HEK293 (cell line): ENCODE measurements around the gene DNAH5.

ENCODE experiments used
- CTCF ChIA-PET: fragments of 350-600 bp; formaldehyde crosslinking; extraction: SDS; loops from one replicate; lab custom pipeline; 2021; ENCODE audit warnings: antibody characterized with exemption; lab: Yijun Ruan, JAX
- POLR2A ChIA-PET: fragments of 300-600 bp; formaldehyde crosslinking; extraction: SDS; loops from one replicate; lab custom pipeline; 2020; ENCODE audit warnings: antibody characterized with exemption, inconsistent platforms; lab: Yijun Ruan, JAX
- H3K27ac ChIP-seq: fragments of 200-500 bp; sonication (Bioruptor generic); 2 replicates; pipeline ENCODE4 v1.5.1; 2014; ENCODE audit warnings: low read depth, low read length, control low read depth, inconsistent platforms; ENCODE audit errors: extremely low read depth
- H3K36me3 ChIP-seq, 2 experiments: fragments of 200-500 bp in 1 of 2; sonication (Bioruptor generic) in 1 of 2; 1 replicate in 1 of 2; 2 replicates in 1 of 2; pipeline ENCODE4 v1.5.1; 2014 to 2017; ENCODE audit warnings: inconsistent platforms in 2 of 2, low read length in 2 of 2; ENCODE audit not compliant: control insufficient read depth in 2 of 2, insufficient read depth in 1 of 2
- H3K4me1 ChIP-seq: fragments of 200-500 bp; sonication (Bioruptor generic); 2 replicates; pipeline ENCODE4 v1.5.1; 2014; ENCODE audit warnings: mild to moderate bottlenecking, low read length, inconsistent platforms; ENCODE audit not compliant: control insufficient read depth, insufficient read depth
- H3K4me3 ChIP-seq: 2 replicates; pipeline ENCODE4 v1.5.1; 2011; ENCODE audit warnings: low read depth, mild to moderate bottlenecking, control low read depth, low read length, moderate library complexity
- H3K9me3 ChIP-seq: fragments of 200-500 bp; sonication (Bioruptor generic); 2 replicates; pipeline ENCODE4 v1.5.1; 2014; ENCODE audit warnings: low read depth, low read length, inconsistent platforms; ENCODE audit not compliant: control insufficient read depth, insufficient read depth
- GLIS1 ChIP-seq: fragments of 450-650 bp; formaldehyde crosslinking; IDR thresholded peaks from 2 replicates; pipeline ENCODE4 v1.5.1; 2016; ENCODE audit warnings: missing biosample characterization, missing genetic modification characterization
- KLF8 ChIP-seq: fragments of 450-650 bp; formaldehyde crosslinking; IDR thresholded peaks from 2 replicates; pipeline ENCODE4 v1.5.1; 2016; ENCODE audit warnings: missing biosample characterization, missing genetic modification characterization
- REST ChIP-seq: fragments of 450-650 bp; formaldehyde crosslinking; IDR thresholded peaks from 2 replicates; pipeline ENCODE4 v1.5.1; 2016; ENCODE audit warnings: missing biosample characterization, missing genetic modification characterization
- SETDB1 ChIP-seq: IDR thresholded peaks from one replicate; pipeline ENCODE4 v1.6.1; 2017; ENCODE audit warnings: mild to moderate bottlenecking, low read length, moderate library complexity, mixed read lengths; ENCODE audit not compliant: insufficient read length
- ZBTB44 ChIP-seq: fragments of 450-650 bp; IDR thresholded peaks from 2 replicates; pipeline ENCODE4 v1.5.1; 2018; ENCODE audit warnings: missing biosample characterization, mild to moderate bottlenecking, missing genetic modification characterization
- ZBTB49 ChIP-seq: fragments of 450-650 bp; formaldehyde crosslinking; IDR thresholded peaks from 2 replicates; pipeline ENCODE4 v1.5.1; 2016; ENCODE audit warnings: missing biosample characterization, missing genetic modification characterization, low read depth
- ZFP41 ChIP-seq: fragments of 450-650 bp; formaldehyde crosslinking; IDR thresholded peaks from 2 replicates; pipeline ENCODE4 v1.5.1; 2016; ENCODE audit warnings: missing biosample characterization, missing genetic modification characterization, borderline replicate concordance
- ZFP69B ChIP-seq: fragments of 450-650 bp; formaldehyde crosslinking; IDR thresholded peaks from 2 replicates; pipeline ENCODE4 v1.5.1; 2016; ENCODE audit warnings: missing biosample characterization, missing genetic modification characterization
- ZNF112 ChIP-seq: fragments of 450-650 bp; formaldehyde crosslinking; IDR thresholded peaks from 2 replicates; pipeline ENCODE4 v1.5.0; 2017; ENCODE audit warnings: missing biosample characterization, missing genetic modification characterization
- ZNF114 ChIP-seq: fragments of 450-650 bp; formaldehyde crosslinking; IDR thresholded peaks from 2 replicates; pipeline ENCODE4 v1.5.0; 2017; ENCODE audit warnings: missing biosample characterization, missing genetic modification characterization
- ZNF2 ChIP-seq: fragments of 450-650 bp; formaldehyde crosslinking; IDR thresholded peaks from 2 replicates; pipeline ENCODE4 v1.5.1; 2016; ENCODE audit warnings: missing biosample characterization, missing genetic modification characterization
- ZNF211 ChIP-seq: fragments of 450-650 bp; formaldehyde crosslinking; IDR thresholded peaks from 2 replicates; pipeline ENCODE4 v1.5.1; 2016; ENCODE audit warnings: low read depth, missing biosample characterization, missing genetic modification characterization
- ZNF266 ChIP-seq: fragments of 450-650 bp; formaldehyde crosslinking; IDR thresholded peaks from 2 replicates; pipeline ENCODE4 v1.5.1; 2016; ENCODE audit warnings: missing biosample characterization, missing genetic modification characterization, low read depth
- ZNF521 ChIP-seq: fragments of 450-650 bp; formaldehyde crosslinking; IDR thresholded peaks from 2 replicates; pipeline ENCODE4 v1.5.1; 2017; ENCODE audit warnings: missing biosample characterization, mild to moderate bottlenecking, missing genetic modification characterization
- ZNF585B ChIP-seq: fragments of 450-650 bp; formaldehyde crosslinking; IDR thresholded peaks from 2 replicates; pipeline ENCODE4 v1.5.1; 2016; ENCODE audit warnings: missing biosample characterization, missing genetic modification characterization
- ZNF658 ChIP-seq: fragments of 450-650 bp; formaldehyde crosslinking; IDR thresholded peaks from 2 replicates; pipeline ENCODE4; 2016; ENCODE audit warnings: missing biosample characterization, missing genetic modification characterization
- ZNF692 ChIP-seq: fragments of 450-650 bp; formaldehyde crosslinking; IDR thresholded peaks from 2 replicates; pipeline ENCODE4 v1.5.1; 2016; ENCODE audit warnings: missing biosample characterization, missing genetic modification characterization
- ZNF747 ChIP-seq: fragments of 450-650 bp; formaldehyde crosslinking; IDR thresholded peaks from 2 replicates; pipeline ENCODE4 v1.5.1; 2016; ENCODE audit warnings: missing biosample characterization, missing genetic modification characterization

DNAH5 gene

GRCh38 chr5:13932561-13932960, 11.9 kb downstream of the DNAH5 start:
- no peaks in the 10 kb centered on the region for H3K4me1 ChIP-seq
- ChIA-PET POLR2A (no interaction called here), CTCF (interaction anchor here (1.0 kb wide), 1 partner anchor 25 kb away, joined by 5 read pairs; no protein-coding TSS in a partner anchor)
- no peak overlapping the region for H3K27ac ChIP-seq
- no peak overlapping the region for H3K4me3 ChIP-seq
- H3K9me3 ChIP-seq = no peaks in the 10 kb centered on the region; the same call in 1 of the 2 replicates
- no peak for TF ChIP-seq ZNF112 (tag by site-specific recombination)
- TF ChIP-seq ZNF747 (tag by site-specific recombination) = no peak
- TF ChIP-seq ZBTB44 = no peak
- no peak for TF ChIP-seq ZNF658
- TF ChIP-seq SETDB1 = no peak
- no peak for TF ChIP-seq ZFP69B (tag by site-specific recombination)
- TF ChIP-seq ZNF114 (tag by site-specific recombination) = no peak
- no peak for TF ChIP-seq KLF8 (tag by site-specific recombination)
- no peak for TF ChIP-seq ZNF211 (tag by site-specific recombination)
- no peak for TF ChIP-seq ZNF266 (tag by site-specific recombination)
- TF ChIP-seq ZNF692 (tag by site-specific recombination) = no peak
- TF ChIP-seq ZNF585B (tag by site-specific recombination) = no peak
- TF ChIP-seq REST (tag by site-specific recombination) = no peak
- H3K36me3 ChIP-seq = no peaks in the 10 kb centered on the region

GRCh38 chr5:13932011-13932410, 12.5 kb downstream of the DNAH5 start:
- Histone ChIP-seq H3K9me3 (no peaks in the 10 kb centered on the region; the same call in 1 of the 2 replicates), H3K4me1 (no peaks in the 10 kb centered on the region), H3K4me3 (no peak overlapping the region), H3K36me3 (no peaks in the 10 kb centered on the region), H3K27ac (no peak overlapping the region)
- CTCF ChIA-PET = interaction anchor here (0.7 to 1.0 kb wide), 2 partner anchors 25 to 434 kb away, joined by 3 to 5 read pairs; no protein-coding TSS in a partner anchor
- POLR2A ChIA-PET = no interaction called here
- no peak for TF ChIP-seq ZNF2 (tag by site-specific recombination)
- no peak for TF ChIP-seq GLIS1 (tag by site-specific recombination)
- TF ChIP-seq ZNF521 (tag by site-specific recombination) = no peak
- no peak for TF ChIP-seq ZBTB49 (tag by site-specific recombination)
- TF ChIP-seq ZFP41 = no peak
